ENCODE results near the gene AGXT.
A peak's percentile ranks its signal among the peaks of the same experiment; 100 is the strongest.

AGXT gene

DNA sequence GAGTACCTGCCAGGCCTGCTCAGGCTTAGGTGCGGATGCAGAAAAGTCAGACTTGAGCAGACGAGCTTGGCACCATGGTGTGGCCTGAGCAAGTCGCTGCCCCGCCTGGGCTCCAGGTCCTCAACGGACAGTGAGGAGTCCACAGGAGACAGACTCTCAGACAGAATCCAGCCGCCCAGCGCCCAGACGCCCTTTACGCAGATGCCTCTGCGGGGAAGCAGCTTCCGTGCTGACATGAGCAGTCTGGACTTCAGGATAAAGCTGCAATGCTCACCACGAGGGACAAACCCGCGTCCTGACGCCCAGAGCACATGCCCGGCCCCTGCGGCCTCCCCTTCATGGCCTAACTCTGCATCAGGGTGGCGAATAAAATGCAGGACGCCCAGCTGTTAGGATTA, 30.8 kb downstream of the AGXT start:
- no peak for DNase-seq

DNA sequence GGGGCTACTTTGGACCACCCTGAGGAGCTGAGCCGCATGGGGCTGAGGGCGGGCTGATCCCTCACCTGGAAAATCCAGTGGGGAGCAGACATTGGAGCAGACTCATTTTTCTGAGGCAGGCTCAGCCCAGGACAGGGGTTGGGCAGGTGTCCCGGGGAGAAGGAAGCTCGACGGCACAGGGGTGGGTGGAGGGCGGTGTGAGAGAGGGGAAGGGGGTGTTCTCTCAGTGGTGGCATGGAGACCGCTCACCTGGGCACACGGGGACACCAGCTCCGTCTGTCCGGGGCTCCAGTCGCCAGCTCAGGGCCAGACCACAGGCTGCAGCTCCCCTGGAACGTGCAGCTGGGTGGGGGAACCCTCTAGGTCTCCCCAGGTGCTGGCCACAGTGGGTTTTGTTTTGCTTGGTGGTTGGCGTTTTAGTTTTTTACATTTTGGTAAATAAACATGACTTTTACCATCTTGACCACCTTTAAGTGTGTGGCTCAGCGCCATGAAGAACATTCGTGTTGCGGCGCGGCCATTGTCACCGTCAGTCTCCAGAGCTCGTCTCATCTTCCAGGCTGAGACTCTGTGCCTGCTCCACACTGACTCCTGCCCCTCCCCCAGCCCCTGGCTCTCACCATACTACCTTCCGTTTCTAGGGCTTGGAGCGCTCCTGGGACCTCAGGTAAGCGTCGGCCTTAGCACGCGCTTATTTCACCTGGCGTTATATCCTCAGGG, 31.7 kb downstream of the AGXT start:
- no peak for DNase-seq

DNA sequence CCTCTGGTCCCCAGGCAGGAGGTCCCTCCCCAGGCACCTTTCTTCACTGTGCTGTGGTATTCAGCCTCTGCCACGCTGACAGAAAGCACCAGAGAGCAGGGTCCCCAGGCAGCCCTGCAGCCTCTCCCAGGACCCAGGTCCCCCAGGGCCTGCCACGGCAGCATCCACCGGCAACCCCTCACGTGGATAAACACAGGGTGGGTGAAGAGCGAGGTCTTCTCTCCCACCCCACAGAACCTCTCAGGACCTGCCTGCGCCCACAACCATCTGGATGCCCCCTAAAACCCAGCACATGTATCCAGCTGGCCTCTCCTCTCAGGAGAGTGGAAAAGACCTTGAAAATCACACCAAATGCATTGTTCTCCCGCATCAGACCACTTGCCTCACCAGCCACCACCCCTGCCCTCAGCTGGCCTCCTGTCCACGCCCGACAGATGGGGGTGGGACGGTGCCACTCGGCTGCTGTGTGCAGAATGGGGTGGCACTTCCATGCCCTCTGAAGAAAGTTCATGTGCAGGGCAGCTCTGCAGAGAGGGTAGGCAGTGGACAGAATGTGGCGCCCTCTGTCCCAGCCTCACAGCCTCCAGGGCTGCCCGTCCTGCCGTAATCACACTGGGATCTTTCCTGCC, 33.5 kb downstream of the AGXT start:
- no peak for DNase-seq

GRCh38 chr2:240902615-240903041, 34.0 kb downstream of the AGXT start:
- no peak for DNase-seq

- DNase-seq, result no peak
These were observed 34.8 kb downstream of the AGXT start for GRCh38 chr2:240903191-240904060.

GRCh38 chr2:240904216-240905175, 35.9 kb downstream of the AGXT start:
- no peak for DNase-seq

DNA sequence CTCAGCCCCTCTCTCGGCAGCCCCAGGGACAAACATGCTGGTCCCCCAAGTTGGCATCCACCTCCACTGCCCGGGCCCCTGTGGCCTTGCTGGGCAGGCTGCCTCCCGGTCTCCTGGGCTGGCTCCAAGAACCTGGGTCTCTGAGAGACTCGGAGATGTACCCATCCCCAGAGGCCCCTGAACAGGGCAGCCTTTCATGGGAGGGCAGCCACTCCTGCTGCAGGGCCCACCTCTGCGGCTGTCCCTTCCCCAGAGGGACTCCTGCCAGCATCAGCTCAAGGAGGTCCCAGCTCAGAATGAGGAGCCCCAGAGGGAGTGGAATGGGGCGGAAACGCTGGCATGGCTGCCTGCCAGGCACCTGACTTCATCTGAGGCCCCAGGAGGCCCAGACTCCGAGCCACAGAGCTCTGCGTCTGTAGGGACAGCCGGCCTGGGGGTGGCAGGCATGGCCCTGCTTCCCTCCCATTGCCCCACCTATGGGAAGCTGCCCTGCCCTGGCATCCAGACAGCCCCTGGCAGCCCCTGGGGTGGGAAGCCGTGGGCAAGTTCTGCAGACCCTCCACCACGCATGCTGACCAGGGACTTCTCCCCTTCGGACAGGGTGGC, 36.7 kb downstream of the AGXT start:
- DNase-seq, result no peak

DNA sequence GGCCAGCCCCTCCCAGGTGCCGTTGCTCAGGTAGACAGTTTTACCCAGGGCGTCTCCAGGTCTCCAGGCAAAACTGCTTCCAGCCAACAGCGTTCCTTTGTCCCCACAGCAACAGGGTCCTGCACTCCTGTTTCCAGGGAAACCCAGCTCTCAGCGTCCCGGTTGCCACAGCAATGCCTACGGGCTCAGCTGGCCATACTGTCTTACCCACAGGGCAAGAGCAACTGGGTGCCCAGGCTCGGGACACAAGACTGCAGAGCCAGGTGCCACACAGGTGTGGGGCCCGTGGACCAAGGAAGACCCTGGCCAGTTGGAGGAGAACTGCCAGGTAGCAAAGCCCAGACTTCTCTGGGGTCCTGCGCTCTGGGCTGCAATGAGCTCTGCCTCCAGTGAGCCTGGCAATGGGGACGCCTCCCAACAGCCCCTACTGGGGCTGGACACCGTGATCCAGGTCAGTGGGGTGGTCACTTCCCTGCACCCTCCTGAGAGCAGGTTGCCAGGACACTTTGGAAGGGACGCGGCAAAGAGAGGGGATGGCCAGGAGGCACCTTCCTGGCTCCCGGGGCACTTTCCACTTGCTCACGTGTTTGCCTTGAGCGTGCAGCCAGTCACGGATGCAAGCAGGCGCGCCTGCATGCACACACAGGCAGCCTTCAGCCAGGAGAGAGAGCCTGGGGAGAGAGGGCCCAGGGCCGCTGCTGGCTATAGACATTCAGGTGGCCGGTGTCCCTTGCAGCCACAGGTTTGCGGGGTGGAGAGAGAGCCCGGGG, 37.7 kb downstream of the AGXT start, which contains the start of gene CROCC2:
CROCC2 (plus strand) TSS at position 196 of the 770 bp plus-strand sequence; CDS start at position 374, 178 bp downstream.
- no peak for DNase-seq

GRCh38 chr2:240906911-240907590, 38.4 kb downstream of the AGXT start:
- no peak for DNase-seq

GRCh38 chr2:240909216-240909974, 40.8 kb downstream of the AGXT start:
- no peak for DNase-seq

GRCh38 chr2:240911641-240912265, 43.1 kb downstream of the AGXT start:
- no peak for DNase-seq

DNA sequence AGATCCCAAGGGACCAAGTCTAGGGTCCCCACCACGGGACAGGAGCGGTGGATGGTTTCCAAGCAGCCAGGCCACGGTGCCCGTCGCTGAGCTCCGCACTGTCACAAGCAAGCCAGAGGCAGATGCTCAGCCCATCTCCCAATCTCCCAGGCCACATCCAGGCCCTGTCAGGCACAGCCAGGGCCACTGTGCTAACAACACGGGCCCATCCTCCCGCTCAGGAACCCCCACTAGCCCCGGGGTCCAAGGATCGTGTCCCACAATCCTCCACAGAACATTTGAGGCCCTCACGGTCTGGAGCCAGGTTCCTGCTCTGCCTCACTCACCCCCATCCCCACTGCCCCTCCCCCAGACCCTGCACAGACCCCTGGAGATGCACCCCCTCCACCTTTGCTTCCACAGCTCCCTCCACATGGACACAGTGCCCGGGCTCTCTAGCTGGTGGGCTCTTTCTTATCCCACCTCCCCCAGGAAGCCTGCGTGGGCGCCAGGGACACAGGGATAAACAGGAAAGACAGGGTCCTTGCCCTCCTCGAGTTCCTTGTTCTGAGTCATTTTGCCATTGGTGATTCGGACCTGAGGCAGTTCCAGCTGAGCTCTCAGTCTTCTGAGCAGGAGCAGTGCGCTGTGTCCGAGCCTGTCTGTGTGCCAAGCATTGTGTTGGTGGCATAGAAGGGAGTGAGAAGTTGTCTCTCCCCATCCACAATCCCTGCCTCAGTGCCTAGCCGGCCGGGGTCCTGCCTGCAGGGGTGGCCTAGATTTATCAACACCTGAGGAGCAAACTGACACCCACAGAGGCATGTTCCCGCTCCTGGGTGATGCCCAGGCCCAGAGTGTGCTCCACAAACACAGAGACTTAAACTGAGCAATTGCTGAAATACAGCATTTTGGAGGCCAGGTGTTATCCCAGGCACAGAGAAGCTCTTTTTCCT, 44.5 kb downstream of the AGXT start:
- no peak for DNase-seq

DNA sequence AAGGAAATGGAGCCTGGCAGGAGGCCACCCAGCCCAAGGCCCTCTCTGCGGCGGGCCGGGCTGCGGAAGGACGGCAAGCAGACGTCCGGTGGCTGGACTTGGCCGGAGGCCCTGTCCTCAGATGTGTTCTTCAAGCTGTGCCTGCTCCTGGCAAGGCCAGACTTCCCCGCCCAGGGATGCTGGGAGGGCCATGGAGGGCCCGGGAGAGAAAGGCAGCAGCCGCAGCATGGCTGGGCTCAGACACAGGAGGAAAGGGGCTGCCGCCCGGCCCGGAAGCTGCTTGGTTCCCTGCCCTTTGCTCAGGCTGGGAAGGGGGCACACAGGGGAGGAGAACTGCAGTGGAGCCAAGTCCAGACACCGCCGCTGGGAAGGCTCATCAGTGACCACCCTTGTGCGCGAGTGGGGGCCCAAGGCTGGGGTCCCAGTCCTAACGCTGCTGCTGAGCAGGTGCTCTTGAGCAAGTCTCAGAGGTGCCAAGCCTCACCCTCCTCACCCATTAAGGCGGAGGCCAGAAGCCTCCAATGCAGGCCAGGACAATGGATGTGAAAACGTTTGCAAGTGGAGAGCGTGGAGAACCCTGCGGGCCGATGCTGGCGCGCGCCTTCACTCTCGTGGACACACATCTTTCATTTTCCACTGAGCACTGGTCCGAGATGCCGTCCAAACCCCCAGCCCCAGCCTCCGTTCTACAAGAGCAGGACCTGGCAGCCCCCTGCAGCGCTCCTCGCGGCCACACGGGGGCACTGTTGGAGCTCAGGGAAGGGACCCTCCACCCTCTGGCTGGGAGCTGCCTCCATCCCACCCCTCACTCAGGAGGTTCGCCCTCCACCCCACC, 45.4 kb downstream of the AGXT start:
- DNase-seq, result peak; percentile 40 to 72 (median 63)

- DNase-seq, result no peak
These were observed 46.3 kb downstream of the AGXT start for GRCh38 chr2:240914645-240915525.

DNA sequence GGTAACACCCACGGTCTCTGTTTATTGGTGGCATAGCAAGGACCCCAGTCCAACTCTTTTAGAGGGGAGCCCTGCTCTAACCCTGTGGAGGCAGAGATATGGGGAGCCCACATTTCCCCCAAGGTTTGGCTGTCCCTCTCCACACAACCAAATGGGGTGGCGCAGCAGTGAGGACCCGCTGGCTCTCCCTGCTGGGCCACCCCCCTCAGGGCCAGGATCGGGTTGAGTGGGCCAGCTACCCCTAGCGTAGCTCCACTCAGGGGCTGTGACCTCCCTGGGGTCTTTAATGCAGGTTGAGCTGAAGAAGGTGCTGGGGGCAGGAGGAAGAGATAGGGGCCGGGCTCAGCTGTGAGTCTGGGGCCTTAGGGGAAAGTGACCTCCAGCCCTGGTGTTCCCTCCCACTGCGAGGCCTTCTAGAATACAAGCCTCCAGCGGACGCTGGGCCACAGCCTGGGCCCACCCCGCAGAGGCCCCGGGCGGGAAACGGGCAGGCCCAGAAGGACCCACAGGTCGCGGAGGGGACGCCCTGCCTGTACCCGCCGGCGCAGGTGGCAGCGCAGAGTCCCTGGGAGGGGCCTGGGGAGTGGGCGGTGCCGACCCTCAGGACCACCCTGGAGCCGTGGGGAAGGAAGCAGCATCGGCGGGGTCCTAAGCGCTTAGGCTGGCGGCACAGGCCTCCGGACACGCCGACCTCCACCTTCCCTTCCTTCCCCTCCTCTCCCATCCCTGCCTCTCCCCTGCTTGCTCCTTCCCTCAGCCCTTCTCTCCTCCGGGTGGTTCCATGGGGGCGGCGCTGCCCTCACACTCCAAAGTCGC, 47.1 kb downstream of the AGXT start:
- DNase-seq, result no peak
